Measurements from ENCODE around the gene TAOK3. TPM values are rescaled to one million over a fixed set of nuclear protein-coding genes. Genes with fewer than 3 reads are reported as not detected.

Gene TAOK3
- total and polyA plus RNA-seq, 9 of the 15 experiments (the other 6 are each of a cell fraction or from before 2014, with no cell fraction given), result 24.3 to 83.5 (median 47.1) TPM

GRCh38 chr12:118292836-118293235 is 79.9 kb downstream of the TAOK3 start (continued):
- TF ChIP-seq ZNF507 (tag; conservative IDR thresholded peaks at IDR 0.05), result no peak

GRCh38 chr12:118290130-118290529 is 82.6 kb downstream of the TAOK3 start:
- peak; percentile 77 for FAIRE-seq

More at GRCh38 chr12:118290130-118290529, 82.6 kb downstream of the TAOK3 start:
- POLR2A ChIA-PET, result interaction anchor here (0.9 to 2.1 kb wide), 4 partner anchors 10 to 86 kb away, joined by 3 to 10 read pairs (median 4); partner anchors contain the start of gene SUDS3
- Histone ChIP-seq H3K4me2 (ENCODE audit: insufficient read depth, low read length) (no peak overlapping the region), H3K27me3 (ENCODE audit: control insufficient read depth in 2 of 2, insufficient read depth in 2 of 2, low read length in 2 of 2) (no peaks in the 10 kb centered on the region), H3K4me1 (replicated peaks in 1 of 2; ENCODE audit: control insufficient read depth in 2 of 2, insufficient read depth in 2 of 2, low read length in 2 of 2) (peaks cover 10 to 14% of the 10 kb centered on the region in 2 experiments; a peak in 4 of 5 replicates), H3K9me3 (replicated peaks; ENCODE audit: control insufficient read depth, insufficient read depth, low read depth, low read length) (no peaks in the 10 kb centered on the region), H3K27ac (ENCODE audit: extremely low read depth, low read depth, low read length) (peak overlapping the region; percentile 30; the same call in 1 of the 3 replicates), H3K36me3 (ENCODE audit: control insufficient read depth, insufficient read depth, low read length) (peaks cover 3% of the 10 kb centered on the region; the same call in 1 of the 3 replicates), H3K4me3 (no peak overlapping the region), H3K79me2 (ENCODE audit: control insufficient read depth, insufficient read depth, low read length) (peaks cover 22% of the 10 kb centered on the region), H2AFZ (ENCODE audit: low read depth, low read length) (no peak overlapping the region), H4K20me1 (replicated peaks; ENCODE audit: control insufficient read depth, insufficient read depth, low read length) (peaks cover 3% of the 10 kb centered on the region; the same call in 1 of the 2 replicates), H3K9ac (ENCODE audit: insufficient read depth in 1 of 2, low read depth in 2 of 2, low read length in 2 of 2) (no peak overlapping the region), H3K9me1 (ENCODE audit: control insufficient read depth, insufficient read depth, low read length) (no peaks in the 10 kb centered on the region)
- peak; percentile 25; the same call in 1 of the 3 replicates for ATAC-seq
- in situ Hi-C loops (cut with MboI) (no loop called here), intact Hi-C loops (cut with micrococcal nuclease) (no loop called here)
- CTCF ChIA-PET (ENCODE audit: low intra/inter-chr PET ratio), result no interaction called here
- no peak for DNase-seq (ENCODE audit: extremely low read depth in 1 of 4, low spot score in 3 of 4)
- TF ChIP-seq E2F1 (CRISPR knock-in tag; IDR thresholded peaks at IDR 0.05) (no peak), STAT5B (CRISPR knock-in tag; IDR thresholded peaks at IDR 0.05) (no peak), RCOR1 (IDR thresholded peaks at IDR 0.05; ENCODE audit: borderline replicate concordance in 1 of 2, low read depth in 2 of 2, low read length in 2 of 2) (peak in 1 of 2 experiments; percentile 34; a peak in 1 of 4 replicates), USF1 (CRISPR knock-in tag; IDR thresholded peaks at IDR 0.05) (no peak), SRSF3 (IDR thresholded peaks at IDR 0.05; ENCODE audit: insufficient read depth, low read length) (no peak), MYBL2 (IDR thresholded peaks at IDR 0.05; ENCODE audit: low read depth) (no peak), MYBL2 (CRISPR knock-in tag; IDR thresholded peaks at IDR 0.05; ENCODE audit: borderline replicate concordance) (no peak), MYC (IDR thresholded peaks at IDR 0.05; ENCODE audit: low read depth, low read length) (no peak), MYC (CRISPR knock-in tag; IDR thresholded peaks at IDR 0.05; ENCODE audit: borderline replicate concordance, low read depth) (no peak), MCM5 (IDR thresholded peaks at IDR 0.05; ENCODE audit: low read depth) (no peak), HMBOX1 (IDR thresholded peaks at IDR 0.05) (peak; percentile 59), POLR2AphosphoS5 (IDR thresholded peaks at IDR 0.05; ENCODE audit: control insufficient read depth, insufficient read depth, low read depth, low read length) (no peak)
- no TSS peak for BruUV-seq (replicated peaks)
- 18% methylated on average over 3 of the region's 3 CpGs for WGBS (ENCODE audit: insufficient coverage, low coverage, missing lambda C conversion rate)

All from K562 (cell line).